GM21515 (cell line): ENCODE results near the gene RTP5.
A peak's percentile ranks its signal among the peaks of the same experiment; 100 is the strongest.
"Not testable (repeated sequence)": the region's sequence is repeated elsewhere in the genome, so short reads cannot be mapped to it uniquely, and the experiment has no call there.

Experiments used
- ATAC-seq: cut with Tn5 transposase; IDR thresholded peaks from one replicate; pipeline ENCODE4 v1.9.1; 2021; ENCODE audit not compliant: unreplicated experiment

The RTP5 gene

DNA sequence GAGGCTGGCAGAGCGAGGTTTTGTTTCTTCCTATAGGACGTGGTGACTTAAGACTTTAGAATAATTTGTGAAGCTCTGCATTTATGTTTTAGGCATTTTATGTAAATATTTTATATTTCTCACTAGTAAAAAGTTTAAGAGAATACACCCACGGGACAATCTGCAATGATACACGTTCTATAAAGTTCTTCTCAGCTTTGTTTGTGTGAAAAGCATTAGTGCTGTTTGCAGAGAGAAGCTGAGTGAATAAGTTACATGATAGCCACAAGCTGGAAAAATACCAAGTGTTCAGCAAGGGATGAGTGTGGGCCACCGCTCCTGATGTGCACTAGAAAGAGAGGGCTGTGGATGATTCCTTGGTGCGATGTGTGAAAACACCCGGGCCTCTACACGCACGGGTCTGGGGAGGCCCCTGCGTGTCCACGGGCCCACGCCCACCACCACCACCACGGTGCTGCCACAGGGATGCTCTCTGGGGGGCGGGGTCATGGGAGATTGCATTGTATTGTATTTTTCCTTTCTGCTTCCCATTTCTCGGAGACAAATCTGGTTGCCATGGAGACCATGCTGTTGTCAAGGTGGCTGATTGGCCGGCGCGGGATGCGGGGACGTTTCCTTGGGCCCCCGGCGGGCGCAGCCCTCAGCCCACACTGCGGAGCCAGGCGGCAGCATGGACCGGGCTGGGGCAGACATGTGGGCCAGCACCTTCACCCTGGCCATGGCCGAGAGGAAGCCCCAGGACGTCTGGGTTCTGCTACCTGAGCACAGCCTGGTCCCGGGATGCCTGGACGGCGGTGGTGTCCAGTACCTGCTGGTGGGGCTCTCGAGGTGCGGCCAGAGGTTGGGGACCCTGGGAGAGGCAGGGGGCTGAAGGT is at the start of gene RTP5:
TSS of gene RTP5 (plus strand) at position 643 of the 875 bp plus-strand sequence. CDS start at position 671, 28 bp downstream.
- ATAC-seq = no peak

DNA sequence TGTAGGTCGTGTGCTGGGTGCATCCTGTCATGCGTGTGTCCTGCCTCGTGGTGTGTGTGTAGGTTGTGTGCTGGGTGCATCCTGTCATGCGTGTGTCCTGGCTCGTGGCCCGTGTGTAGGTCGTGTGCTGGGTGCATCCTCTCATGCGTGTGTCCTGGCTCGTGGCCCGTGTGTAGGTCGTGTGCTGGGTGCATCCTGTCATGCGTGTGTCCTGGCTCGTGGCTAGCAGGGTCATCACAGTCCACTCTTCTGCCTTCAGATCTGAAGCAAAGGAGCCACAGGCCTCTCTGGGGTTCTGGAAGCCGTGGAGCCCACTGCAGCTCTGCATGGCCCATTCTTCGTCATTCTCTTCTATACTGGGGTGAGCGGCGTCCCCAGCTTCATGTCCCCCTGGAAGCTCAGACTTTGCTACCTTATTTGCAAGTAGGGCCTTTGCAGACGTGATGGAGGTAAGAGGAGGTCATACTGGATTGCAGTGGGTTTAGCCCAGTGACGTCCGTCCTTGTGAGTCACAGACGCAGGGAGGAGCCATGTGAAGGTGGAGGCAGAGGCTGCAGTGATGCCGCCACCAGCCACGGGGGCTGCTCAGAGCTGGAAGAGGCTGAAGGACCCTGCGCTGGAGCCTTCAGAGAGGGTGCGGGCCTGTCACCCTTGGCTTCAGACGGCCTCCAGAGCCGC is 49.4 kb upstream of the RTP5 start:
- not testable (repeated sequence) for ATAC-seq

DNA sequence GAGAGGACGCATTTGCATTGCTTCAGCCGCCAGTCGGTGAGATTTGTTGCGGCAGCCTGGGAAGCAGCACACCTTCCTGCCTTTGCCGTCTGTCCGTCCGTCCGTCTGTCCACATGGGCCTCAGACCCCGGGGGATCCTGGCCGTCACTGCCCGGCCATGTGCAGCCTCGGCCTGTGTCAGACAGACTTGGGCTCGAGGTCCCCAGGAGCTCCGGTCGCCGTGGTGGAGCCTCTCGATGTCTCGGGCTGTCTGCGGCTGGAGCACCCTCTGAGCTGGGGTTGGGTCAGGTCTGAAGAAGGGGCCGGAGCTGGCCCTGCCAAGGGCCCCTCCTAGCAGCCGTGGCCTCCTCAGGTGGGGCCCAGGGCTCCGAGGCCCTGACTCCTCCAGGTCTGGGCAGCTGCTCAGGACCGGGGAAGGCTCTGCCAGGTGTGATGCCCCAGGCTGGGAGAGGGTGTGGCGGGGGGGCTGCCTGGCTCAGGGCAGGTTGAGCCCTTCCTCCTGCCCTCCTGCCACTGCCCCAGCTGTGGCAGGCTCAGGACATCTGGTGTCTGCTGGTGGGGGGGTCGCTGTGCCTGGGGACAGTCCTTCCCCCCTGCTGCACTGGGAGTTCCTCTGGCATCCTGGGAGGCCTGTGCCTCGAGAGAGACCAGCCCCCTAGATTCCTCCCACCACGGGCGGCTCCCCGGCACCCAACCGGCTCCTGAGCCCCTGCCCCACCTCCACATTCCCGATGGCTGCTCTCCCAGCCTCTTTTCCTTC is 48.7 kb upstream of the RTP5 start:
- ATAC-seq = no peak

DNA sequence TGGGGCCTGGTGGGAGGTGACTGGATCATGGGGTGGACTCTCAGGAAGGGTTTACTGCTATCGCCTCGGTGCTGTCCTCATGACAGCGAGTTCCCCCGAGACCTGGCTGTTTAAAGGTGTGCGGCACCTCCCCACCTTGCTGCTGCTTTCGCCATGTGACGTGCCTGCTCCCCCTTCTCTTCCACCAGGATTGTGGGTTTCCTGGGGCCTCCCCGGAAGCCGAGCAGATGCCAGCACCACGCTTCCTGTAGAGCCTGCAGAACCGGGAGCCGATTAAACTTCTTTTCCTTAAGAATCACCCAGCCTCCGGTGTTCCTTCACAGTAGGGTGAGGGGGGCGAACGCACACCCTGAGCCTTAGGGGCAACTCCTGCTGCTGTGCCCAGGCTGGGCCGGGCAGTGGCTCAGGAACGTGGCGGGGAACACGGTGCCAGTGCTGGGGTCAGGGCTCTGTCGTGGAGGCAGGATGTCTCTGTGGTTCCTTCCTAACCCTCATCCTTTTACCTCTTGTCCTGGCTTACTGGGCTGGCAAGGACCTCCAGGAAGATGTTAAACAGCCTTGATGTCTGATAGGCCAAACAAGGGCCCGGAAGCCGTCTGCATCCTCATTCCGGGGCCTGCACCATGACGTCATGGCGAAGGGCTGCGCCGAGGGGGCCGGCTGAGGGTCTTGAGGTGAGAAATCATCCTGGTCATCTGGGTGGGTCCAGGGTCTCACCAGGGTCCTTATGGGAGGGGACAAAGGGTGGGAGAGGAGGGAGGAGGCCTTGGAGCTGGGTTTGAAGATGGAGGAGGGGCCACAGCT is 47.9 kb upstream of the RTP5 start:
- no peak for ATAC-seq

DNA sequence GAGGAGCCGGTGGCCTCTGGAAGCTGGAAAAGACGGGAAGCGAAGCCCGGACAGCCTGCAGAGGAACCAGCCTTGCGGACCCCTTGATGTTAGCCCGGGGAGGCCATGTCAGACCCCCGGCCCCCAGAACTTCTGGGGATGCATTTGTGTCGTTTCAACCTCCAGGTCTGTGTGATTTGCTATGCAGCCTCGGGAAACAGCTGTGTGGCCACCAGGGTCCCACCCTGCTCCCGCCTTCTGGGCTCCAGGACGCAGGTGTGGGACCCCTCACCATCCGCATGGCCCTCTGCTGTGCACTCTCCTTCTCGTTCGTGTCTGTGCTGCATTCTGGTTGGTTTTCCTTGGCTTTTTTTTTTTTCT is 47.3 kb upstream of the RTP5 start:
- no peak for ATAC-seq

DNA sequence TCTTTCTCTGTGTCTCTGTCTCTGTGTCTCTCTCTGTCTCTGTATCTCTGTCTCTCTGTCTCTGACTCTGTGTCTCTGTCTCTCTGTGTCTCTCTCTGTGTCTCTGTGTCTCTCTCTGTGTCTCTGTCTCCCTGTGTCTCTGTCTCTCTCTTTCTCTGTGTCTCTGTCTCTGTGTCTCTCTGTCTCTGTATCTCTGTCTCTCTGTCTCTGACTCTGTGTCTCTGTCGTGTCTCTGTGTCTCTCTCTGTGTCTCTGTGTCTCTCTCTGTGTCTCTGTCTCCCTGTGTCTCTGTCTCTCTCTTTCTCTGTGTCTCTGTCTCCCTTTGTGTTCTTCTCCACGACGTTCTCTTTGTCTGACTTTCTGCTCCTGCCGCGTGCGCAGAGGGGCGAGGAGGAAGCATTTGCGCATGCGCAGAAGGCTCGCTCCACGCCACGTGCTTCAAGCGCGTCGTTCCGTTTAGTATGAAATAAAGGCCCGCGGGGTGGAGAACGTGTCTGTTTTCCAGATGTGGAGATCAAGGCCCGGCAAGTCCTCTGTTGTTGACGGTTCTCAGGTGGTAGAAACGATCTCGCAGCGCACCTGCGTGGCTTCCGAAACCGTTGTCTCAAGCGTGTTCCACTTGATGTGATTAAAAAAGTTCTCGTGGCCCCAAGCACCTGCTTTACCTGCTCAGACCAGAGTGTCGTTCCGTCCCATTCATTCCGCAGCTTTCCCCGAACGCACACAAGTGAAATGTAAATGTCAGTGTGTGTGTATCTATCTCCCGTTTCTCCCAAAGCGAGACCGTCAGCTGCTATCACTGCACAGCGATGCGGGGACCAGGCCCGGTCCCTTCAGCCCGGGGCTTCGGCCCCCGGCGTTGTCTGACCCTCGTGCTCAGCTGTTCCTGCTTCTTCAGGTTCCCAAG is 45.7 kb upstream of the RTP5 start:
- ATAC-seq = not testable (repeated sequence)

DNA sequence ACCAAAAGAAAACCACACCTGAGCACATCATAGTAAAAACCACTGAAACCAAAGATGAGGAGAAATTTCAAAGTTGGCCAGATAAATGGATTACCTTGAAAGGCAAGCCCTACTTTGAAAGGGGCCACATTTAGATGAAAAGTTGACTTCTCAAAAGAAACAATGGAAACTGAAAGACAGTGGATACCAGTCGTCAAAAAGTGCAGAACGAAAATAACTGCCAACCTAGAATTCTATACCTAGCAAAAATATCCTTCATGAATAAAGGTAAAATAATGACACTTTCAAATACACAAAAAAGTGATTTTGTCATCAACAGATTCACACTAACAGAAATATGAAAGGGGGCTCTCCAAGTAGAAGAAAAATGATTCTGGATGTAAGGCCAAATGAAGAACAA is 42.1 kb upstream of the RTP5 start:
- ATAC-seq = no peak

DNA sequence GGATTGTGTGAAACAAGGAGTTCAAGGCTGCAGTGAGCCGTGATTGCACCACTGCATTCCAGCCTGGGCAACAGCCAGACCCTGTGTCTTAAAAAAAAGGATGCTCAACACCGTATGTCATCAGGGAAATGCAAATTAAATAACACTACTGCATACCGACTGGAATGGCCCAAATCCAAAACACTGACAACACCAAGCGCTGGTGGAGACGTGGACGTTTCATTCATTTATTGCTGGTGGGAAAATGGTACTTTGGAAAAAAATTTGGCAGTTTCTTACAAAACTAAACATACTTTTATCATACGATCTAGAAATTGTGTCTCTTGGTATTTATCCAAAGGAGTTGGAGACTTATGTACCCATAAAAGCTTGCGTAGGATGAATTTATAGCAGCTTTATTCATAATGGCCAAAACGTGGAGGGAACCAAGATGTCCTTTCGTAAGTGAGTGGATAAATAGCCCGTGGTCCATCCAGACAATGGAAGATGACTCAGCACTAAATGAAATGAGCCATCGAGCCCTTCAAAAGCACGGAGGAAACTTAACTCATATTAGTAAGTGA is 36.3 kb upstream of the RTP5 start:
- ATAC-seq = no peak

DNA sequence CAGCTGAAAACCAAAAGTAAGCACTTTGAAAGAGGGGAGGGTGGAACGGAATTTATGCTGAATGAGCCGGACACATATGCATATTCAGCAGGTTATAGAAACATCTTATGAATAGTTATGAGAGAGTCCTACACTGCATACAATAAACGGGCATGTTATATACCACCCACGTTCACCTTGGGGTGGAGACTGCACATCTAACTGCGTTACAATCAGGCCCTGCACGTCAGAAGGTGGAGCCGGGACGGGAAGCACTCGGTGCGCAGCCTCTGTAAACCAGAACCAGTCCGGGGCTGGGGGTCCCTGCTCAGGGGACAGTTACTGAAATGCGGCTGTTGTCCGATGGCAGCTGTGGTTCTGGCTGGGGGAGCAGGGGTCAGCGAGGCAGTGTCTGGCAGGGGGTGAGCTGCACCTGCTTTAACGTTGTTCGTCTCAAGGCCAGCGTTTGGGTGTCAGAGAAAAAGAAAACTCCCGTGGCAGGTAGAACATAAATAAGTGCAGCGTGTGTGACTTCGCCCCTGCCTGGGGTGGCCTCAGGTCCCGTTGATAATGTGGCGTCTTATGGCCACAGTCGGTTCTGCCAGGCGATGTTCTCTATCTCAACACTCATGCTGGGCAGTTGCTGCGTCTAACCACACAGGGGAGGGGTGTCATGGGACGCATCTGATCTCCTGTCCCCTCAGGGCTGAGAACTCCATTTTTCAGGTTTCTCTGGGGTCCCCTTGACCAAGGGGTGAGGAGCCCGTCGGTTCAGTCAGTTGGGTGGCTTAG is 35.6 kb upstream of the RTP5 start:
- ATAC-seq = not testable (repeated sequence)

DNA sequence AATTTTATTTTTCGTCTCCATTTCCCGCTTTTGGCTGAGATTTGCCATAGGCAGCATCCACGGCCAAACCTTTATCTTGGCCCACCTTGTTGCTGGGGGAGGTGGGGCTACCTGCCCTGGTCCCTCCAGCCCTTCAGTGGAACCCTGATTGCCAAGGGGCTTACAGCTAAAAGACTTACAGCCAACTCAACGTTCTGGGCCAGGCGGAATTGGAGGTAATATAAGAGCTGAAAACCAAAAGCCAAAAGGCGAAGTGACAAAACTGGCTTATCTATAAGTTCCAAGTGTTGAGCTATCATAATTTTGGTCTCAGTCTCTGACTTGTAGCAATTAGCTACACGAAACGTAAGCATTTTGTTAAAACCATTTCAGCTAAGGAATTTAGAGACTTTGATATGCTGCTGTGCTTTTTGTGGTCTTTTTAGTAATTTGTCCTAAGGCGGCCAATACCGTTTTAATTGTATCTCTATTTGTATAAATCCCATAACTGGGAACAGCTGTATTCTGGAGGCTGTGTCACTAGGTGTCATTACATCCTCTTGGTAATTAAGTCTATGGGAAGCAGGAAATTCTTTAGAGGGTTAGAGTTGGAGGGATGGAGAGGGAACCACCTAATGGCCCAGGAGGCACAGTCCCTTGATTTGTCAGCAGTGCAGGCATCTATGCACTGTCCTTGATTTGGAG is 34.9 kb upstream of the RTP5 start:
- ATAC-seq = no peak

DNA sequence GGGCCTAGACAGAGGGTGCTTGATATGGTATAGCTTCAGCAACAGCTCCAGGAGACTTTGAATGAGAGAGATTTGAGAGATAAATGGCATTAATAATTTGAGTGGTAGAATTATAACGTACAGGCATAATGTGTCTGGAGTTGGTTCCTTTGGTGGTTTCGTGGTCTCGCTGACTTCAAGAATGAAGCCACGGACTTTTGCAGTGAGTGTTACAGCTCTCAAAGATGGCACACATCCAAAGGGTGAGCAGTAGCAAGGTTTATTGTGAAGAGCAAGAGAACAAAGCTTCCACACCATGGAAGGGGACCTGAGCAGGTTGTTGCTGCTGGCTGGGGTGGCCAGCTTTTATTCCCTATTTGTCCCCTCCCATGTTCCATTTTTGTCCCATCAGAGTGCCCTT is 33.9 kb upstream of the RTP5 start:
- no peak for ATAC-seq

DNA sequence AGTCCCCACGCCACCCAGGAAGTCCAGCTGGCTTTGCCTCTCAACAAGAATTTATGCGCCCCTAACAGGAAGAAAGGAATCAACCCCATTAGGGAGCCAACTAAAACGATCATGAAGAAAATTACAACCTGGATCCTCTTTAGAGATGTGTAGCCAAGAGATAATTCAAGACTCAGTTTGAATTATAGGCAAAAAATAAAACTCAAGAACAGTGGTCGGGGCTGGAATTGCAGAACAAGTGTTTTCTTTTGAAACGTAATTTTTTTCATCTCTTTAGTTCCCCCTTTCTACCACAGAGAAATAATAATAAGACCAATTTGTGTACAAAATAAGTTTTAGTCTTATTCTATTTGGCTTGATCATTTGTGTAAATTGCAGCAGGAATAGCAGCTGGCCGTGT is 33.2 kb upstream of the RTP5 start:
- no peak for ATAC-seq

DNA sequence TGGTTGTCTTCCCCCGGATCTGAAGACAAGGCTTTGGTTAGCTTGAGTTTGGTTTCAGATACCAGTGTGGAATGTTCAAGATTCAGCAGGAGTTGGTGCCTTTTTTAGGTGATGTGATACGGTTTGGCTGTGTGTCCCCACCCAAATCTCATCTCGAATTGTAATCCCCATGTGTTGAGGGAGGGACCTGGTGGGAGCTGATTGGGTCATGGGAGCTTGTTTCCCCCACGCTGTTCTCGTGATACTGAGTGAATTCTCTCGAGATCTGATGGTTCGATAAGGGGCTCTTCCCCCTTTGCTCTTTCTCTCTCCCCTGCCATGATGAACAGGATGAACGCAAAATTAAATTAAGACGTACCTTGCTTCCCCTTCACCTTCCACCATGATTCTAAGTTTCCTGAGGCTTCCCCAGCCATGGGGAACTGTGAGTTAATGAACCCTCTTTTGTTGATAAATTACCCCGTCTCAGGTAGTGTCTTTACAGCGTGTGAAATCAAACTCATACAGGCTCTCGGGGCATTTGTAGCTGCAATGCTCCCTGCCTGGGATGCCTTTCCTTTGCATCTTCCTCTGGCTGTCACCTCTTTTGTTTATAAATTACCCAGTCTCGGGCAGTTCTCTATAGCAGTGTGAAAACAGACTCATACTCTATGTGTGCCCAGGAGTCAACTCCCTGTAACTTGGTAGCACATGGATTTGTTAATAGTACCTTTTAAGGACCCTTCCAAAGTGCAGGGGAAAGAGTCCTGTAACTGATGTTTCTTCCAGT is 32.1 kb upstream of the RTP5 start:
- ATAC-seq = no peak

DNA sequence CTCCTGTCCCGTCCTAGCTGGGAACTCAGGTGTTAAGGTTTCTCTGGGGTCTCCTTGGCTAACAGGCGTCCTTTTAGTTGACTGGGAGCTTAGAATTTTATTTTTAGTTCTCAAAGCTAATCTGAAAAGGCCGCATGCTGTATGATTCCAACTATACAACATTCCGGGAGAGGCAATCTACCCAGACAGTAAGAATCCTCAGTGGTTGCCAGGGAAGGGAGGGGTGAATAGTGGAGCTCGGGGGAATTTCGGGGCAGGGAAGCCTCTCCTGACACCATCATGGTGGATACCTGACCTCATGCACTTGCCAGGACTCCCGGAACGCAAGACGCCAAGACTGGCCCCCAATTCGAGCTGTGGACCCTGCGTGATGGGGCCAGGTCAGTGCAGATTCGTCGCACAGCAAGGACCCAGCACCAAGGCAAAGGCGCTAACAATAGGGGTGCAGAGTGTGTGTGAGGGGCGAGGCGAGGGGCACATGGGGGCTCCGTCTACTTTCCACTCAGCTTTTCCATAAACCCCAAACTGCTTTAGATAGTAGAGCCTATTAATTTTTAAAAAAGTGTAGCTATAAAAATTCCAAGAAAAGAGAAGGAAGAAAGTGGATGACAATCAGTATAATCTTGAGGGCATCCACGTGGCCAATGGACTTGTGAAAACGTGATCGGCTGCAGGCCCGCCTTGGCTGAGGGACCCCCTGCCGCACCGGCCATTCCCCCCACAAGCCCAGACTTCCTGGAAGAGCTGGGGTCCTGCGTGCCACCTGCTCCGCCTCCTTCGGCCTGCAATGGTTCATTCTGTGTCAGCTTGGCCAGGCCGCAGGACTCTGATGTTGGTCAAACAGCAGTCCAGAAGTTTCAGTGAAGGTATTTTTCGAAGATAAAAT is 28.1 kb upstream of the RTP5 start:
- no peak for ATAC-seq

DNA sequence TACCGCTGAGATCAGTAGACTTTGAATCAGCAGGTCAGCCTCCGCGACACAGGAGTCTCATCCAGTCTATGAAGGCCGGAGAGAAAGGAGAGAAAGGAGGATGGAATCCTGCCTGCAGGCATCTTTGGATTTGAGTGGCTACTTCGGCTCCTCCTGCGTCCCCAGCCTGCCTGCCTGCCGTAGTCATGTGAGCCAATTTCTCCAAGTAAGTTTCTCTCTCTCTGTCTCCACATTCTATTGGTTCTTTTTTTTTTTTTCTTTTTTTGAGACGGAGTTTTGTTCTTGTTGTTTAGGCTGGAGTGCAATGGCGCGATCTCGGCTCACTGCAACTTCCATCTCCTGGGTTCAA is 27.5 kb upstream of the RTP5 start:
- ATAC-seq = no peak

DNA sequence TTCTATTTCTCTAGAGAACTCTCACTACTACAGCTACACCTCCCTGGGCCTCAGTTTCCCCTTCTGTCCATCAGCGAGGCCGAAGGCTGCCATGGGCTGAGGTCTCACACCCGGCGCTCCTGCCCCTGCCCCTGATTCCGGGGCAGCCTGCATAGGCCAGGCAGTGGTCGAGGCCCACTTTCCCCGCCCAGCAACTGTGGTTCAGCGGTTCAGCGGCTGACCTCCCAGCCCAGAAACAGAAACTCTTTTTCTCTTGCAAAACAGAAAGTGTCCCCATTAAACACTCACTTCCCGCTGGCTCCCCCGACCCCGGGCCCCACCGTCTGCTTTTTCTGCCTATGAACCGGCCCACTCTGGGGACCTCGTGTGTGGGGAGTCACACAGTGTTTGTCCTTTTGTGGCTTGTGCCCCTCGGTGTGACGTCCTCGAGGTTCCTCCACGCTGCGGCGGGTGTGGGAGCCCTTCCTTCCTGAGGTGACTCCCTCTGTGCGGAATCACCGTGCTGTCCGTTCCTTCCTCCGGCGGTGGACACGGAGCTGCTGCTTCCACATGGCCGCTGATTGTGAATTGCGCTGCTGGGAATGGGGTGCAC is 26.8 kb upstream of the RTP5 start:
- ATAC-seq = peak; percentile 52
